Neural cell (in vitro differentiated cells): ENCODE measurements around the gene NASP. TPM values are rescaled to one million over a fixed set of nuclear protein-coding genes. Genes with fewer than 3 reads are reported as not detected.

ENCODE experiments used
- H2AFZ ChIP-seq: fragments of 200-600, 300-800 bp; sonication (generic), shearing (Covaris generic); 2 replicates; pipeline ENCODE4 v1.6.0; 2014; ENCODE audit warnings: low read depth, mild to moderate bottlenecking, antibody characterized with exemption, low read length, moderate library complexity
- H3F3A ChIP-seq: fragments of 200-600 bp; shearing (Covaris generic); 2 replicates; pipeline ENCODE4 v1.6.1; 2016; ENCODE audit warnings: mild to moderate bottlenecking, moderate library complexity, mixed read lengths, antibody characterized with exemption, low read length; ENCODE audit not compliant: insufficient read depth, poor library complexity, severe bottlenecking
- H3K27ac ChIP-seq: fragments of 200-600, 300-800 bp; sonication (generic), shearing (Covaris generic); 2 replicates; pipeline ENCODE4 v1.5.1; 2014; ENCODE audit warnings: mild to moderate bottlenecking, low read length, moderate library complexity
- H3K27me3 ChIP-seq: fragments of 300-800, 200-600 bp; sonication (generic), shearing (Covaris generic); 2 replicates; pipeline ENCODE4 v1.6.0; 2014; ENCODE audit warnings: mild to moderate bottlenecking, low read depth, low read length, moderate library complexity; ENCODE audit not compliant: insufficient read depth
- H3K36me3 ChIP-seq: fragments of 300-800, 200-600 bp; sonication (generic), shearing (Covaris generic); 2 replicates; pipeline ENCODE4 v1.5.1; 2014; ENCODE audit warnings: mild to moderate bottlenecking, antibody characterized with exemption, low read length, moderate library complexity; ENCODE audit not compliant: insufficient read depth
- H3K4me2 ChIP-seq: fragments of 300-800, 200-600 bp; sonication (generic), shearing (Covaris generic); 2 replicates; pipeline ENCODE4 v1.6.0; 2014; ENCODE audit warnings: mild to moderate bottlenecking, low read length
- H3K4me3 ChIP-seq: fragments of 300-800, 200-600 bp; sonication (generic), shearing (Covaris generic); 2 replicates; pipeline ENCODE4 v1.5.1; 2014; ENCODE audit warnings: mild to moderate bottlenecking, low read length, moderate library complexity
- H3K79me2 ChIP-seq: fragments of 200-600 bp; shearing (Covaris generic); replicated peaks from 2 replicates; pipeline ENCODE4 v1.6.0; 2014; ENCODE audit warnings: mild to moderate bottlenecking, low read length, moderate library complexity; ENCODE audit not compliant: insufficient read depth
- H3K9ac ChIP-seq: fragments of 300-800, 200-600 bp; sonication (generic), shearing (Covaris generic); 2 replicates; pipeline ENCODE4 v1.6.1; 2016; ENCODE audit warnings: mild to moderate bottlenecking, low read length, mixed read lengths
- H3K9me2 ChIP-seq: fragments of 200-600 bp; shearing (Covaris generic); 2 replicates; pipeline ENCODE4 v1.6.1; 2016; ENCODE audit warnings: mild to moderate bottlenecking, low read length, mixed read lengths; ENCODE audit not compliant: insufficient read depth
- H3K9me3 ChIP-seq: fragments of 200-600, 300-800 bp; sonication (generic), shearing (Covaris generic); 2 replicates; pipeline ENCODE4 v1.6.1; 2016; ENCODE audit warnings: mild to moderate bottlenecking, mixed run types, low read length, moderate library complexity, mixed read lengths
- H4K20me1 ChIP-seq: fragments of 200-600 bp; shearing (Covaris generic); 2 replicates; pipeline ENCODE4 v1.6.1; 2016; ENCODE audit warnings: mild to moderate bottlenecking, mixed run types; ENCODE audit not compliant: insufficient read depth
- EP300 ChIP-seq: fragments of 450-650 bp; conservative IDR thresholded peaks from 2 replicates; pipeline ENCODE4 v1.6.1; 2014; ENCODE audit warnings: antibody characterized with exemption, mild to moderate bottlenecking, moderate library complexity; ENCODE audit not compliant: poor library complexity, severe bottlenecking
- EZH2 ChIP-seq: fragments of 200-600, 300-800 bp; shearing (Covaris generic), sonication (generic); IDR thresholded peaks from 2 replicates; pipeline ENCODE4 v1.6.1; 2014; ENCODE audit warnings: antibody characterized with exemption, low read length, borderline replicate concordance, mild to moderate bottlenecking; ENCODE audit not compliant: insufficient read depth, poor library complexity, severe bottlenecking
- MXI1 ChIP-seq: fragments of 450-650 bp; conservative IDR thresholded peaks from 2 replicates; pipeline ENCODE4 v1.6.1; 2014; ENCODE audit warnings: antibody characterized with exemption, mild to moderate bottlenecking; ENCODE audit not compliant: poor library complexity, severe bottlenecking
- POLR2AphosphoS5 ChIP-seq: IDR thresholded peaks from 2 replicates; pipeline ENCODE4 v1.6.1; 2012
- RAD21 ChIP-seq: fragments of 450-650 bp; conservative IDR thresholded peaks from 2 replicates; pipeline ENCODE4 v1.6.1; 2014; ENCODE audit warnings: antibody characterized with exemption, mild to moderate bottlenecking, moderate library complexity
- SMC3 ChIP-seq: fragments of 450-650 bp; conservative IDR thresholded peaks from 2 replicates; pipeline ENCODE4 v1.6.1; 2014; ENCODE audit warnings: antibody characterized with exemption, mild to moderate bottlenecking, moderate library complexity; ENCODE audit not compliant: poor library complexity
- TAF1 ChIP-seq: IDR thresholded peaks from 2 replicates; pipeline ENCODE4 v1.6.1; 2012; ENCODE audit warnings: low read depth
- polyA plus RNA-seq: library from polyadenylated mRNA; depleted of rRNA; stranded (reverse); fragments of >200 nt; gene quantifications from 2 replicates; pipeline ENCODE4 v1.2.3, GENCODE V29; 2014
- TF ChIP-seq, protein P1 (sequence below): fragments of 450-650 bp; IDR thresholded peaks from 2 replicates; pipeline ENCODE4 v1.5.1; 2014; ENCODE audit warnings: antibody characterized with exemption, mild to moderate bottlenecking, moderate library complexity; ENCODE audit not compliant: poor library complexity, severe bottlenecking
- TF ChIP-seq, protein P2 (sequence below): IDR thresholded peaks from 2 replicates; pipeline ENCODE4 v1.6.1; 2012; ENCODE audit warnings: borderline replicate concordance

The NASP gene
- polyA plus RNA-seq, 1 donor from 2014 or later = 177 TPM

DNA sequence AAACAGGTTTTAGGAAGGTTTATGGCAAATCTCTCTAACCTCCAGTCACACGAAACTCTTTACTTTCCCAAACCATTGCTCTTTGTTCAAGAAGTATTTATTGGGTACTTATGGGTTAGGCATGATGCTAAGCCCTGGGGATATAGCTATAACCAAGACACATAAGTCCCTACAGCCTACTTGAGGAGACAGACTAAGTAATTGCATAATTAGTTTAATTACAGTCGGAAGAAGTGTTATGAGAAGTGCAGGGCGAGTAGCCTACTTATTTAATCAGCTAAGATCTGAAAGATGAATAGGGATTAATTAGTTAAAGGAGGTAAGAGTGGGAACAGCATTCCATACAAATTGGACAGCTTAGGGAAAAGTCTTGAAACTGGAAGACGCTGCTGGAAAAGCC lies 13.2 kb upstream of the NASP start:
- H3K9ac ChIP-seq = no peak overlapping the region
- no peak overlapping the region for H3K4me2 ChIP-seq
- H3K79me2 ChIP-seq = no peaks in the 10 kb centered on the region
- H3K9me2 ChIP-seq = no peaks in the 10 kb centered on the region
- no peak overlapping the region for H2AFZ ChIP-seq
- TF ChIP-seq POLR2AphosphoS5 = no peak
- TF ChIP-seq EP300 = no peak
- TF ChIP-seq MXI1 = no peak
- TF ChIP-seq, protein P1, sequence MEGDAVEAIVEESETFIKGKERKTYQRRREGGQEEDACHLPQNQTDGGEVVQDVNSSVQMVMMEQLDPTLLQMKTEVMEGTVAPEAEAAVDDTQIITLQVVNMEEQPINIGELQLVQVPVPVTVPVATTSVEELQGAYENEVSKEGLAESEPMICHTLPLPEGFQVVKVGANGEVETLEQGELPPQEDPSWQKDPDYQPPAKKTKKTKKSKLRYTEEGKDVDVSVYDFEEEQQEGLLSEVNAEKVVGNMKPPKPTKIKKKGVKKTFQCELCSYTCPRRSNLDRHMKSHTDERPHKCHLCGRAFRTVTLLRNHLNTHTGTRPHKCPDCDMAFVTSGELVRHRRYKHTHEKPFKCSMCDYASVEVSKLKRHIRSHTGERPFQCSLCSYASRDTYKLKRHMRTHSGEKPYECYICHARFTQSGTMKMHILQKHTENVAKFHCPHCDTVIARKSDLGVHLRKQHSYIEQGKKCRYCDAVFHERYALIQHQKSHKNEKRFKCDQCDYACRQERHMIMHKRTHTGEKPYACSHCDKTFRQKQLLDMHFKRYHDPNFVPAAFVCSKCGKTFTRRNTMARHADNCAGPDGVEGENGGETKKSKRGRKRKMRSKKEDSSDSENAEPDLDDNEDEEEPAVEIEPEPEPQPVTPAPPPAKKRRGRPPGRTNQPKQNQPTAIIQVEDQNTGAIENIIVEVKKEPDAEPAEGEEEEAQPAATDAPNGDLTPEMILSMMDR = no peak
- TF ChIP-seq SMC3 = no peak
- TF ChIP-seq, protein P2, sequence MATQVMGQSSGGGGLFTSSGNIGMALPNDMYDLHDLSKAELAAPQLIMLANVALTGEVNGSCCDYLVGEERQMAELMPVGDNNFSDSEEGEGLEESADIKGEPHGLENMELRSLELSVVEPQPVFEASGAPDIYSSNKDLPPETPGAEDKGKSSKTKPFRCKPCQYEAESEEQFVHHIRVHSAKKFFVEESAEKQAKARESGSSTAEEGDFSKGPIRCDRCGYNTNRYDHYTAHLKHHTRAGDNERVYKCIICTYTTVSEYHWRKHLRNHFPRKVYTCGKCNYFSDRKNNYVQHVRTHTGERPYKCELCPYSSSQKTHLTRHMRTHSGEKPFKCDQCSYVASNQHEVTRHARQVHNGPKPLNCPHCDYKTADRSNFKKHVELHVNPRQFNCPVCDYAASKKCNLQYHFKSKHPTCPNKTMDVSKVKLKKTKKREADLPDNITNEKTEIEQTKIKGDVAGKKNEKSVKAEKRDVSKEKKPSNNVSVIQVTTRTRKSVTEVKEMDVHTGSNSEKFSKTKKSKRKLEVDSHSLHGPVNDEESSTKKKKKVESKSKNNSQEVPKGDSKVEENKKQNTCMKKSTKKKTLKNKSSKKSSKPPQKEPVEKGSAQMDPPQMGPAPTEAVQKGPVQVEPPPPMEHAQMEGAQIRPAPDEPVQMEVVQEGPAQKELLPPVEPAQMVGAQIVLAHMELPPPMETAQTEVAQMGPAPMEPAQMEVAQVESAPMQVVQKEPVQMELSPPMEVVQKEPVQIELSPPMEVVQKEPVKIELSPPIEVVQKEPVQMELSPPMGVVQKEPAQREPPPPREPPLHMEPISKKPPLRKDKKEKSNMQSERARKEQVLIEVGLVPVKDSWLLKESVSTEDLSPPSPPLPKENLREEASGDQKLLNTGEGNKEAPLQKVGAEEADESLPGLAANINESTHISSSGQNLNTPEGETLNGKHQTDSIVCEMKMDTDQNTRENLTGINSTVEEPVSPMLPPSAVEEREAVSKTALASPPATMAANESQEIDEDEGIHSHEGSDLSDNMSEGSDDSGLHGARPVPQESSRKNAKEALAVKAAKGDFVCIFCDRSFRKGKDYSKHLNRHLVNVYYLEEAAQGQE = no peak
- TF ChIP-seq EZH2 = no peak
- TF ChIP-seq TAF1 = no peak
- no peak for TF ChIP-seq RAD21
- H3K4me3 ChIP-seq = no peak overlapping the region
- no peaks in the 10 kb centered on the region for H3K27me3 ChIP-seq
- H3K27ac ChIP-seq = no peak overlapping the region
- H3K9me3 ChIP-seq = no peaks in the 10 kb centered on the region
- no peaks in the 10 kb centered on the region for H4K20me1 ChIP-seq
- H3F3A ChIP-seq = no peaks in the 10 kb centered on the region
- no peaks in the 10 kb centered on the region for H3K36me3 ChIP-seq

DNA sequence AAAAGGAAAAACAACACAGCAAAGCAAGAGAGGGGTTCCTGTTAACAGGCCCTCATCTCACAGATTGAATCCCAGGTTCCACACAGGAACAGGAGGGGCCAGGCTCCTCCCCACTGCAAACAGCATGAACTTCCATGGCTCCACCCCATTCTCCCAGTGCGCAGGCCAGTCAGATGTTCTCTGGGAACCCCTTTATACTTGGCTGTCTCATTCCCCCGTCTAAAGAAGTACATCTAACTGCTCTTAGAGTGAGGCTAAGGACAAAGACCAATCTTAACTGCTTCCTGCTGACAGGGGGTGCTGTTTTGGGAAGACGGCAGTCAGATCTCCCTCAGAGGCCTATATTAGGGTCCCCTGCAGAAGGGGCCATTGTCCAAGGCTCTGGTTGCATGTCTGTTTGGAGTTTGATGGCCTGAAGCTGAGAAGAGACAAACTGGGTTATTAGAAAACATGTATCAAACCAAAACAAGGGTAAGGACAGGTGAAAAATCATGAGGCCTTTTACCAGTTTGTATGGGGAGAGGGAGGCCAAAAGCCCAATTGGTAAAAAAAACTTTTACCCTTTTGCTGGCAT lies 10.5 kb upstream of the NASP start:
- no peaks in the 10 kb centered on the region for H3K79me2 ChIP-seq
- H3K4me2 ChIP-seq = no peak overlapping the region
- no peaks in the 10 kb centered on the region for H3F3A ChIP-seq
- no peak overlapping the region for H3K9ac ChIP-seq
- no peaks in the 10 kb centered on the region for H3K9me2 ChIP-seq
- H3K27me3 ChIP-seq = no peaks in the 10 kb centered on the region
- TF ChIP-seq, protein P2 = no peak
- TF ChIP-seq, protein P1 = no peak
- H3K27ac ChIP-seq = no peak overlapping the region
- no peak overlapping the region for H3K4me3 ChIP-seq
- no peak overlapping the region for H2AFZ ChIP-seq
- no peaks in the 10 kb centered on the region for H3K36me3 ChIP-seq
- H3K9me3 ChIP-seq = no peaks in the 10 kb centered on the region
- H4K20me1 ChIP-seq = no peaks in the 10 kb centered on the region
